HG03280 (cell line): ENCODE measurements around the gene PHOSPHO1.

ENCODE experiments used
- ATAC-seq: cut with Tn5 transposase; IDR thresholded peaks from one replicate; pipeline ENCODE4 v1.9.1; 2021; ENCODE audit warnings: mild to moderate bottlenecking, moderate library complexity; ENCODE audit not compliant: unreplicated experiment

The PHOSPHO1 gene

DNA sequence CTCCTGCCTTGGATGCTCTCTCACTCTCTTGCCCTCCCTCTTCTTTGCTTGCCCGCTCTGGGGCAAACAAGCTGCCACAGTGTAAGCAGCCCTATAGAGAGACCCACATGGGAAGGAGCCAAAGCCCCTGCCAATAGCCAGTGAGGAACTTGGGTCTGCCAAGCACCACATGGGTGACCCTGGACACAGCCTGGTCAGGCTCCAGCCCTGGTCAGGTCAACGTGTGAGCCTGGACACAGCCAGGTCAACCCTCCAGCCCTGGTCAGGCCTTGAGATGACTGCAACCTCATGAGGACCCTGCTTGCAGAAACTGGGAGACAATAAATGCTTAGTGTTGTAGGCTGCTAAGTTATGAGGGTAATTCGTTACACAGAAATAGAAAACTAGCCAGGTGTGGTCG, 14.3 kb upstream of the PHOSPHO1 start:
- no peak for ATAC-seq

DNA sequence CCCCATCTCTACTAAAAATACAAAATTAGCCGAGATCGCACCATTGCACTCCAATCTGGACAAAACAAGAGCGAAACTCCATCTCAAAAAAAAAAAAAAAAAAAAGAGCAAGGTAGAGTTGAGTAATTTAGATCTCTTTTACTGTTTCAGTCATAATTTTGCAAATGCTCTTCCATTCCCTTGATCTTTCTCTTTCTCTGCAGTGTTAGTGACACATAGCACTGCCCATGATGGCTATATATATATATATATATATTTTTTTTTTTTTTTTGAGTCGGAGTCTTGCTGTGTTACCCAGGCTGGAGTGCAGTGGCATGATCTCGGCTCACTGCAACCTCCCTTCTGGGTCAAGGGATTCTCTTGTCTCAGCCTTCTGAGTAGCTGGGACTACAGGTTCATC, 12.2 kb upstream of the PHOSPHO1 start:
- ATAC-seq: no peak

DNA sequence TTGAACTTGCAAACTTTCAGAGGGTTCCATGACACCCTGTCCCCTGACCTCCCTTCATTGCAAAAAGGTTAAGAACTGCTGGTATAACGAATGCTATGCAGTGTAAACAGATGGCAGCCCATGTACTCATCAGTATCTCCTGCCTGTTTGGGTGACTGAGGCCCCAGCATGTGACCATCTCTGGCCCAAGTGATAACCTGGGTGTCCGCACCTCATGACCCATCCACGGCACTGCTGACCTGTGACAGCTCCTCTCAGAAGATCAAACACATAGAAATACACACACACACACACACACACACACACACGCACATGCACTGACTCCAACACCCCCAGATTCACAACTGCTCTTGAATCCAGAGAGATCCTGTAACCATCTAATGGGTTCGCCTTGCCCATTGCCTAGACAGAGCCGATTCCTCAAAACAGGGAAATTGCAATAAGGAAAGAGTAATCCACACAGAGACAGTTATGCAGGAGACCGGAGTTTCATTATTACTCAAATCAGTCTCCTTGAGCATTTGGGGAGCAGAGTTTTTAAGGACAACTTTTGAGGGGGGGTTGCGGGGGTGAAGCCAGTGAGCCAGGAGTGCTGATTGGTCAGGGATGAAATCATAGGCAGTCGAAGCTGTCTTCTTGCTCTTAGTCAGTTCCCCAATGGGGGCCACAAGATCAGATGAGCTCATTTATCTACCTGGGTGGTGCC, 11.3 kb upstream of the PHOSPHO1 start:
- no peak for ATAC-seq

DNA sequence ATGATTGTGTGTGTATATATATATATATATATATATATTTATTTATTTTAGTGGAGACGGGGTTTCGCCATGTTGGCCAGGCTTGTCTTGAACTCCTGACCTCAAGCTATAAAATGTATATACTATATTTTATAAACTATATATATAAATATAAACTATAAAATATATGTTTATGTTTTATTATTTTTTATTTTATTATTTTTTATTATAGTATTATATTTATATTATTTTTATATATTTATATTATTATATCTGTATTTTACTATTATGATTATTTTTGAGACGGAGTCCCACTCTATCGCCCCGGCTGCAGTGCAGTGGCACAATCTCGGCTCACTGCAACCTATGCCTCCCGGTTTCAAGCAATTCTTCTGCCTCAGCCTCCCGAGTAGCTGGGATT, 10.5 kb upstream of the PHOSPHO1 start:
- ATAC-seq: no peak

DNA sequence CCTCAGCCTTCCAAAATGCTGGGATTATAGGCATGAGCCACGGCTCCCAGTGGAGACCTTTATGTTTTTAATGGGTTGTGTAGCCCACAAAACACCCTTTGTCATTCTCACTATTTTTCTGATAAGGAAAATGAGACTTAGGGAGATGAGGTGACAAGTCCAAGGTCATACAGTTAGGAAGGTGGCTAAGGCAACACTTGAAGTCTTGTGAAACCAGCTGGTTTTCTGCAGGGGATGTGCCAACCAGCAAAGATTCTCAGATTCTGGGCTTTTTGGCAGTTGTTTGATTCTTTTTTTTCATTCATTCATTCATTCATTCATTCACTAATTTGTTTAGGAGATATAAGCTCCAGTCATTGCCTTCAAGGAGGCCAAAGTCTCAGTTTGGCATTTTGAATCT, 10.0 kb upstream of the PHOSPHO1 start:
- no peak for ATAC-seq

DNA sequence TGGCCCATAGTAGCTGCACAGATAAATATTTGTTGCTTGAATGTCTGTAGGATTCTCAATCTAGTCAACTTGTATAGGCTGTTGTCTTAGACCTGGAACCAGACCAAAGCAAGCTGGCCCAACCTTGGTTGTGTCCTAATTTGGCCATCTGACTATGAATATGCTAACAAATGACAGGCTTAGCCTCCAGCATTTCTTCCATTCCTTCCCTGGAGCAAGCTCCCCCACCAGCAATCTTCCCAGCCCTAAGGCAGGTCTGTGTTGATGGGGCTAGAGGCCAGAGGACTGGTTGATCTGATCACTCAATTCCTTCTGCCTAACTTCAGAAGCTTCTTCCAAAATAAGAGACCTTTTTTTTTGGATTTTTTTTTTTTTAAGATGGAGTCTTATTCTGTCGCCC, 9.4 kb upstream of the PHOSPHO1 start:
- no peak for ATAC-seq

DNA sequence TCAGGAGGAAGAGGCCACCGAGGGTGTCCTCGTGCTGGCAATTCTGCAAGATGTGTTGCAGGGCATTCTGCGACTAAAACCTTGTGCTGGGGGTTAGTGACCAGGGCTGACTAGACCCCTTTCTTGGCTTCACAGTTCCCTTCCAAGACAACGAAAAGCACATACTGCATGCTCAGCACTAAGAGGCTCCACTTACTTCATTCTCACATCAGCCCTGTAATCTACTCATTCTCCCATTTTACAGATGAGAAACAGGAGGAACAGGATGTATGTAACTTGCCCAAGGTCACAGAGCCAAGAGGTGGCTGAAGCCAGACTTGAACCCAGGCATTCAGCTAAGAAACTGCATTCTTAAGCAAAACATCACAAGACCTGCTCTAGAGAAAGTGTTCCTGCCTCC, 5.3 kb upstream of the PHOSPHO1 start:
- no peak for ATAC-seq

DNA sequence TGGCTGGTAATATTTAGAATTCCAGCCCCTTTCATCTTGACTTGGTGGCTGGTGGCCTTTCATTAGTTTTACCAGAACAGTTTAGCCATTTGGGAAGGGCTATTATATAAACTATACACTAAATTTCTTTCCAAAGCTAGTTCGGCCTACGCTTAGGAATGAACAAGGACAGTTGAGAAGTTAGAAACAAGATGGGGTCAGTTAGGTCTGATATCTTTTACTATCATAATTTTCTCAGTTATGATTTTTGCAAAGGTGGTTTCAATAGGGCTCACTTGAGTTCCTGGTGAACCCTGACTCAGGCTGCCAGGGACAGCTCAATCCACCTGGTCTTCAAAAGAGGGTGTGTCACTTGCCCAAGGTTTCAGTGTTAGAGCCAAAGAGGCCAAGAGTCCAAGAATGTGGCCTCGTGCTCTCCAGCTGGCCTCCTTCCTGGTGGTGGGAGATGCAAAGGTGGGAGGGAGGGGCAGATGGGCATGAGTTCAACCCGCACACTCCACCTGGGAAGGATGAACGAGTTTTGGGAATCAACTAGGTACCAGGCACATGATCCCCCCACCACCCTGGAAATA, 4.0 kb upstream of the PHOSPHO1 start:
- no peak for ATAC-seq

DNA sequence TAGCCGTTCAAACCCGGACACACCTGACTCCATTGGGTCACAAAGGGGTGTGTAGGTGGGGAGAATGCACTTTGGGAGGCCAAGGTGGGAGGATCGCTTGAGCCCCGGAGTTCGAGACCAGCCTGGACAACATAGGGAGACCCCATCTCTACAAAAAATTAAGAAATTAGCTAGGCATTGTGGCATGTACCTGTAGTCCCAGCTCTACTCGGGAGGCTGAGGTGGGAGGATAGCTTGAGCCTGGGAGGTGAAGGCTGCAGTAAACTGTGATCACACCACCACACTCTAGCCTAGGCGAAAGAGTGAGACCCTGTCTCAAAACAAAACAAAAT, 942 bp upstream of the PHOSPHO1 start:
- ATAC-seq: no peak

DNA sequence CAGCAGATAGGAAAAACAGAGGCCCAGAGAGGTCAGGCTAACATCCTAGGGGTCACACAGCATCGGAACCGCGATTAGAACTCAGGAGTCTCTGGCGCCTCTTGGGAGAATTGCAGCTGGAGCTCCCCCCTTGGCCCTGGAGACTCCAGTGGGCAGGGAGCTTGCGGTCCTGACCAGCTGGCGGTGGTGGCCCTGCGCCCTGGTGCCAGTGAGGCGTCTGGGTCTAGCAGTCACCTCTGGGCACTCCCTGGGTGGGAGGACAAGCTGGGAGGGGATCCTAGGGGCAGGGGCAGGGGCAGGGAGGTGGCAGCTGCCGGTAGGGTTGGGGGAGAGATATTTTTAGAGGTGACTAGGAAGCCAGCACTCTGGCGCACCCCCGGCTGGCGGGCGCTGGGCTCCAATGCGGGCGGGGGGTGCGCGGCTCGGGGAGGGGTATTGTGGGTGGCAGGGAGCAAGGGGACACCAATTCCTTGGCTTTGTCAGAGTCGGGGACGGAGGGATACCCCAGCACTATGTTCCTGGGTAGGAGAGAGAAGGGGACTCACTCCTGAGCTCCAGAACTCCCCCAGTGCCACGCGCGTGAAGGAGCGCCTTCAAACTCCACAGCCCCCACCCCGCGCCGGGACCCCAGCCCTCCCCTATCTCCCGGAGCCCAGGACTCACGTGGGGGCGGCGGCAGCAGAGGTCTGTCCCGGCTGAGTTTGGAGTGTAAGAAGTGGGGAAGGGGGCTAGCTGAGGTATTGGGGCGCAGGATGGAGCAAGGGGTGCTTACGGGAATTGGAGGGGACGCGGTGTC, 584 bp downstream of the PHOSPHO1 start:
- ATAC-seq: no peak

DNA sequence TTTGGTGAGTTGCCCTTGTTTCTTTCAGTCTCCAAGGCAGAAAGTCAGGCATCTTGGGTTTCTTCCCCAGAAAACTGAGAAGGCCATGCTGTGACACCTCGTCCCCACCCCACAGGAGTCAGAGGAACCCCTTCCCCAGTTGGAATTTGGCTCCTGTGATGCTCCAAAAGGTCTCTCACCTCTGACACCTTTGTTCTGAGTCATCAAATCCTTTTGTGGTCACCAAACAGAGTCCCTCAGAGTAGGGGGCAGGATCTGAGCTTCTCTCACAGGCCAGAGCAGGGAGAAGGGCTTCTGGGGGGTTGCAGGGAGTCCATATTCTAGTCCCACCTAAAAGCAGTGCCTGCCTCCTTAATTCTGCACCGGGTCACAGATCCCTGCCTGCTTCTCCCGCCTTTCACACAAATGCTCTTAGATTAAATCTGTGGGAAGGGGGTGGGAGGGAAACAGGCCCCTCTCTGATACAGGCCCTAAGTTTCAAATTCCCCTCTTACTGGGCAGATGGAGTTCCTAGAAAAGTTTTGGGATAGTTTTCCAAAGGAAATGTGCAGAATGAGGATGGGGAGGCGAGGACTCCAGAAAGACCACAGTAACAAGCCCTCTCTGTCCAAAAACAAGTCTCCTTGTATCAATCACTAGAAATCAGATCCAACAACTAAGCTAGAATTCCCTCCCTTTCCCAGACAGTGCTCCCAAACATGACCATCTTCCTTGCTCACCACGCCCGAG, 1.3 kb downstream of the PHOSPHO1 start:
- ATAC-seq: no peak

DNA sequence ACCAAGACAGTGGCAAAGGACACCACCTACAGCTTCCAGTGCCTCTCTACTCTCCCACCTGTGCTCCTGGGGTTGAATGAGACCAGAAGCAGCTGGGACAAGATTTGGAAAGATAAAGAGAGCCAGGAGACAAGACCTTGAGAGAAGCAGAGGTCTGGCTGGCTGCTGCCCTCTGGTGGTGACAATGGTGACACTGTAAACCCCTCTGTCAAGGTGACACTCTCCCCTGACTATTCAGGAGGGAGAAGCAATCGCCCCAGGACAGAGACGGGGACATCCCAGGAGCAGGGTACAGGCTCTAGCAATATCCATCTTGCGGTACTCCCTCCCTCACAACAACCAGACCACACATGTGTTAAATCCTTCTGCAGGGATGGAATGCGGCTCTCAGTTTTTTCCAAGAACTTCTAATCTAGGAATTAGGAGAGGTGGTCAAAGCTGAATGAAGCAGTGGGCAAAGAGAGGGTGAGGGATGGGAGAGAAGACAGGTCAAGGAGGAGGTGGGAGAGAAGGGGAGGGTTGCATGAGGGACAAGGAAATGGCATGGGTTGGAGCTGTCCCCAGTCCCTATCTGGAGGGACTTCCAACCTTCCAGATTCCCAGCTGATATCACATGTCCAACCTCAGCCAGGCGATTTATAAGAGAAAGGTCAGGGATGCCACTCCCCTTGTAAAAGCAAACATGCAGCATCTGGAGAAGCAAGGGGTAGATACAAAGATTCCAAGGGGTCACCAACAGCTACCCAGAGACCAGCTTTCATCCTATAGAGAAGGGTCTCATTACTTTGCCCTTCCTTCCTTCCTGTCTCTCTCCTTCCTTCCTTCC, 2.9 kb downstream of the PHOSPHO1 start:
- no peak for ATAC-seq

DNA sequence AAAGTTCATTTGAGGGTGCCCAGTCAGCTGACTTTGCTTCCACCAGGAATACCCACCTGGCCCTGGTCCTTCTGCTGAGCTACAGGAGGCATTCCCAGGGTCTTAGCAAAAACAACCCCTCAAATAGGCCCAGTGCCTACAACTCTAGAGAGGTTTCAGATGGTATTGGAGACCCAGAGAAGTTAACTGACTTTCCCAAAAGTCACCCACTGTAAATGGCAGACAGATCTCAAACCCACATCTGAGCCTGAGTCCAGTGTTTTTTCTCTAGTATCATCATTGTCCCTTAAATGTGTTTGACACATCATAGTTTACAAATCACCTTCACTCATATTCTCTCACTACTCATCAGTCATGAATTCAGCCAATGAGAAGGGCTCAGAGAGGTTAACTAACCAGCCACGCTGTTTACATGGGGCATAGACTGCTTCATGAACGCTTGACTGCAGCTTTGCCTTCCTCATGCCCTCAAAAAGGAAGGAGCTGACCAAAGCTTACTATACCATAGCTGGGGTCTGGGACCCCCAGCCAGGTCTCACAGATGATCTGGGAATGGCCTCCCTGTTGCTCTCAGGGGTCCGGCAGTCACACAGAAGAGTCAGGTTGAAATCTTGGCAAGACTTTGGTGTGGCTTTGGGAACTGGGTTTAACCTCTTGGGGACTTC, 3.7 kb downstream of the PHOSPHO1 start:
- ATAC-seq: no peak

DNA sequence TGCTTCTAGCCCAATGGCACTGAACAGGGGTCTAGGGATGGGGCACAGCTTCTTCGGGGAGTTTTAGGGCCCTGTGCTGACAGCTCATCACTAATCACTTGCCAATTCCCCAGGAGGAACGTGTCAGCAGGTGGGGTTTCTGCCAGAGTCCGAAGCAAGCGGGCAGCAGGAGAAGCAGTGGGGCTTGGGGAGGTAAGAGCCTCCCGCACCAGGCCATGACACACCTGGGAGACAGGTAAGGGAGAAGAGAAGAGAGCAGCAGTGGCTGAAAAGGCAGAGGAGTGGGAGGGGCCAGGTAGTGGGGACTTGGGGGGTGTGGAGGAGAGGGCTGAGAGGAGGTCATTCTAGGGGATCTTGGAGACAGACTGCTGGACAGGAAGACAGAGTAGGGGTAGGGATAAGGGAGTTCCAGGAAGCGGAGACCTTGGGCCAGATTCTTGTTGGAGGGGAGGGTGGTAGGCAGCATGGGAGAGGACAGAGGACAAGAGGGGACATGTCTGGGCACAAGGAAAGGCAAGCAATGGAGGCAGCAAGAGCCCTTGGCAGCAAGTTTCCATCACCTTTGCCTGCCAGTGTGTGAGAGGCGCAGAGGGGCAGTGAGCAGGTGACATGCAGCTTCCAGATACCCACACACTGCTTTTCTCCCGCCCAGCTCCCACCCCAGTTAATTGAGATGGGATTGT, 4.9 kb downstream of the PHOSPHO1 start:
- no peak for ATAC-seq

DNA sequence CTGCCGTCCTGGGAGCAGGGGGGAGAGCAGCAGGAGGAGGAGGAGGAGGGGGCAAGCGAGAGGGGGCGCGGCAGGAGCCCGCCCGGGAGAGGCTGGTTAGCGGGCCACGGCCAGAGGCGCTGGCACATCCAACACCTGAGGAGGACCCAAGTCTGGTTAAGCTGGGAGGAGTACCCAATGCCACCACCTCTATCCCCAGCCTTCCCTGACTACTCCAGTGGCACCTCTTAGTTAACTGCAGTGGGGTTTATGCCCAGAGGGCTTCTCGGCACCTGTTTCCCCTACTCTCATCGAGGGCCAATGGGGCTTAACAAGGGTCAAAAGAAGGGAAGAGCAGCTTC, 5.6 kb downstream of the PHOSPHO1 start:
- no peak for ATAC-seq

DNA sequence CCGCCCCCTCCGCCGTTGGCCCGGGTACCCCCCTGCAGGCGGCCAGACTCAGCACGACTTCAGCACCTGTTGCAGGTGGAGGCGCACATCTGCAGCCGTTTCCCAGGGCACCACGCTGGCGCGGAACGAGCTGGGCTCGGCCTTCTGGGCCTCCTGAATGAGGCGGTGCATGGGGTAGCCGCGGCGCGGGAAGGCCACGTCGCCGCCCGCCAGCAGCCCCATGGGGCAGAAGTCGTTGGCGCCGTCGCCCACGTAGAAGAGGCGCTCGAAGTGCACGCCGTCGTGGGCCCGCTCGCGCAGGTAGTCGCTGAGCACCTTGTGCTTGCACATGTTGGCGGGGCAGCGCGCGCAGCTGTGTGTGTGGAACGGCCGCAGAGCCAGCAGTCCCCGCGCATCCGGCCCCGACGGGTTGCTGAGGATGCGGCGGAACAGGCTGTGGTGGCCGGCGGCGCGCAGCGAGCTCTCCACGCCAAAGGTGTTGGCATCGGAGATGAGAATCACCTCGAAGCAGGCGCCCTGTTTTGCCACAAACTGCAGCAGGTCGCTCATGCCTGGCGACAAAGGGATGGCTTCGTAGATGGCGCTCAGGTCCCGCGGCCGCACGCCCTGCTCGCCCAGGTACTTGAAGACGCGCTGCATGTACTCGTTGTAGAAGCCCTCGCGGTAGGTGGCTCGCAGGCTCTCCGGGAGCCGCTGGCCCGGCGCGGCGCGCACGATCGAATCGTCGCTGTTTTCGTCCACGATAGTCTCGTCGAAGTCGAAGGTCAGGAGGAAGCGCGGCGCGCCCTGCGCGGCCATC, 6.2 kb downstream of the PHOSPHO1 start:
- no peak for ATAC-seq

DNA sequence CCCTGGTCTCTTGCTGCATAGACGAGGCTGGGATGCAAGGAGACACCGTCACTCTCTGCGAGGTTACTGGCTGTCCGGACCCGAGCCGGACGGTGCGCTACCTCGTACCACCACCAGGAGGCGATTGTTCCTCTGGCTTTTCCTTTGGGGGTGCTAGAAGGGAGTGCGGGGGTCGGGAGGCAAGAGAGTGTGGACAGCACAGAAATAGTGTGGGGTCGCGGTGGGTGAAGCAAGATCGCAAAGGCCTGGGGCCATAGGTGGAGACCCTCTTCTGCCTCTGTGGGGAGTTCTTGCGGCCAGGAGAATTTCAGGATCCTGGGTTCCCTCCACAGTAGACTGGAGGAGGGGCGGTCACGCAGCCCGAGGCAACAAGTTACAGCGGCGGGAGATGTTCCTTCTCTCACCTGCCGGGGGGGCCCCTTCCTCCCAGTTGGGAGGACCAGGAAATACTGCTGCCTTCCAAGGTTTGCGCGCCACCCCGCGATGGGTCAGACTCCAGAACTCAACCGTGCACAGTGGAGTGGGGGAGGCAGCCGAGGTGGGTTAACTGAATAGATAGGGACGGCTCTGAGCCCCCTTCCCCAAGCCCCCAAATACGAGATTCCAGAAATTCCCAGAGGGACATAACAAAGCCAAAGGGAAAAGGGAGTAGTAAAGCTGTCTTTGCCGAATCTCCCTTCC, 6.9 kb downstream of the PHOSPHO1 start:
- no peak for ATAC-seq

DNA sequence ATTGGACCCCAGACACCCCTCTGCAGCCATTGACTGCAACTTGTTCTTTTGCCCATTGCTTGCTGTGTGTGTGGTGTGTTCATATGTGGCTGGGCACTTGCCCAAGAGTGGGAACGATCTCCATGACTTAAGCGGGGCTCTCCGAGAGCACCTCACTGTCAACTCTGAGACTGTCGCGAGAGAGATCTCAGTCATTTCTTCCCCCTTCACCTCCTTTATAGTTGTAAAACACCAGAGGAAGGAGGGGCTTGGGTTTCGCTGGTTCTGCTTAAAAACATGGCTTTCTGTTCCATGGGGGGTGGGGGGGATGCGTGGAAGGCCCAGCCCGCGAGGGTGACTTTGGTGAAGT, 7.4 kb downstream of the PHOSPHO1 start:
- no peak for ATAC-seq

DNA sequence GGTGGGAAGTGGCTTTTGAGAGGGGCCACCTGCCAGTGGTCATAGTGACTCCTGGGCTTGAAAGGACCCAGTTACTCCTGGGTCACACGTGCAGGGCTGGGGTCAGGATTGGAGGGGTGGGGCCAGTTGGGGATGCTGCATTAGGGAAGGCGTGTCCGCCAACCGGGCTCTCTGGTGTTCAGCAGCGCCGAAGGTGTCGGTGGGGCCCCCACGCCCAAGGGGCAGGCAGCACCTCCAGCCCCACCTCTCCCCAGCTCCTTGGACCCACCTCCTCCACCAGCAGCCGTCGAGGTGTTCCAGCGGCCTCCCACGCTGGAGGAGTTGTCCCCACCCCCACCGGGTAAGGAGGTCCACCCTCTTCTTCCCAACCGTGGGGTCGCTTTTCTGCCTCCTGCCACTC, 10.6 kb downstream of the PHOSPHO1 start:
- ATAC-seq: no peak
